A673 (cell line): ENCODE data around the gene OR52E8.

Source experiments
- CTCF ChIP-seq: fragments of 300-800, 200-600 bp; sonication (generic); conservative IDR thresholded peaks from 2 replicates; pipeline ENCODE4 v1.5.1; 2017; ENCODE audit warnings: low read depth, mild to moderate bottlenecking, antibody characterized with exemption, low read length, moderate library complexity, mixed read lengths
- EZH2 ChIP-seq: fragments of 200-600 bp; sonication (generic); IDR thresholded peaks from 2 replicates; pipeline ENCODE4 v1.6.1; 2017; ENCODE audit warnings: borderline replicate concordance, low read depth, mild to moderate bottlenecking, mixed read lengths, antibody characterized with exemption, low read length; ENCODE audit not compliant: poor library complexity, severe bottlenecking

GRCh38 chr11:5846701-5847100 is 10.8 kb downstream of the OR52E8 start:
- TF ChIP-seq CTCF (no peak), EZH2 (no peak)
